Neural cell (in vitro differentiated cells): ENCODE results near the gene MACC1.

ENCODE experiments used
- CTCF ChIP-seq: fragments of 450-650 bp; IDR thresholded peaks from 2 replicates; pipeline ENCODE4 v1.5.1; 2014; ENCODE audit warnings: antibody characterized with exemption, mild to moderate bottlenecking, moderate library complexity; ENCODE audit not compliant: poor library complexity, severe bottlenecking
- EP300 ChIP-seq: fragments of 450-650 bp; conservative IDR thresholded peaks from 2 replicates; pipeline ENCODE4 v1.6.1; 2014; ENCODE audit warnings: antibody characterized with exemption, mild to moderate bottlenecking, moderate library complexity; ENCODE audit not compliant: poor library complexity, severe bottlenecking
- EZH2 ChIP-seq: fragments of 200-600, 300-800 bp; shearing (Covaris generic), sonication (generic); IDR thresholded peaks from 2 replicates; pipeline ENCODE4 v1.6.1; 2014; ENCODE audit warnings: antibody characterized with exemption, low read length, borderline replicate concordance, mild to moderate bottlenecking; ENCODE audit not compliant: insufficient read depth, poor library complexity, severe bottlenecking
- POLR2AphosphoS5 ChIP-seq: IDR thresholded peaks from 2 replicates; pipeline ENCODE4 v1.6.1; 2012
- RAD21 ChIP-seq: fragments of 450-650 bp; conservative IDR thresholded peaks from 2 replicates; pipeline ENCODE4 v1.6.1; 2014; ENCODE audit warnings: antibody characterized with exemption, mild to moderate bottlenecking, moderate library complexity
- REST ChIP-seq: IDR thresholded peaks from 2 replicates; pipeline ENCODE4 v1.6.1; 2012; ENCODE audit warnings: borderline replicate concordance

- TF ChIP-seq CTCF (no peak), POLR2AphosphoS5 (no peak), RAD21 (no peak), REST (no peak), EP300 (no peak), EZH2 (no peak)
Observed at GRCh38 chr7:20236790-20237189, 19.6 kb upstream of the MACC1 start.
